SK-N-MC (cell line): ENCODE data around the gene SERGEF.

Experiments used
- EZH2 ChIP-seq: fragments of 200-600 bp; sonication (generic); IDR thresholded peaks from one replicate; pipeline ENCODE4 v1.6.1; 2017; ENCODE audit warnings: antibody characterized with exemption
- POLR2AphosphoS5 ChIP-seq: IDR thresholded peaks from 2 replicates; pipeline ENCODE4 v1.6.1; 2012; ENCODE audit warnings: mild to moderate bottlenecking, low read depth, low read length, borderline replicate concordance

GRCh38 chr11:17914957-17915356 lies 97.9 kb downstream of the SERGEF start:
- TF ChIP-seq POLR2AphosphoS5 (no peak), EZH2 (no peak)
